ENCODE results near the gene MYO18A.

The MYO18A gene

DNA sequence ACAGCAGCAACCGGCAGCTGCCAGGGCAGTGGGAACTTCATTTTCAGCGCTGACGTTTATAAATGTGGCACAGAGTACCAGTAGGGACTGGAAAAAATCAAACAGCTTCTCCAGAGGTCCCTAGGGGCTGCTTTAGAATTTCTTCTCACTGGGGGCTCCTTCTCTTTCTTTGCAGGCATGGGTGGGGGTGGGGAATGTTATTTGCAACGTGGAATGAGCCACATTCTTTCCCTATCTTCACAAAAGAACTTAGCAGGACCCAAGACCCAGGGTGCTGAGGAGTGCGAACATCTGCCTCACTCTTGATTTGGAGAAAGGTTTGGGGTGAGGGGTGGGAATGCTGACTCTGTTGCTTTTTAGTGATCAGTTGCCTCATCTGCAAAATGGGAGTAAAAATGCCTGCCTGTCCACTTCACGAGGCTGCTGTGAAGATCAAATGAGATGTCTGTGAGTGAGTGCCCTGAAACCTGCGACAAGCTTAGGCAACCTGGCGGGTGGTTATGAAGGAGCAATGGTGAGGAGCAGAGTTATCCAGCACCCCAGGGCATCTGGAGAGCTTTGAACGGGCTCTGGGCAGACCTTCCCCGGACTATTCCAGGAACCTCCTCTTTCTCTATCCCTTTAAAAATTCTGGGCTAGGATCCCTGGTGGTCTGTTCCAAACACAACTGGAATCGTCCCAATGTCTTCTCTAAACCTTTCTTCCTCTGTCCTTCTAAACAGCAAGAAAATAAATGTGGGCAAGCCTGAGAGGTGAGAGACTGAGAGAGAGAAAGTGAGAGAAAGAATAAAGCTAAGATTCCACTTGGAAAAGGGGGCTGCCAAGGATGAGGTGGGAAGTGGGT lies 148.0 kb downstream of the MYO18A start:
- H3K27ac Mint-ChIP-seq = no peak overlapping the region
- peaks cover 9% of the 10 kb centered on the region for H3K9me3 Mint-ChIP-seq
- no peak for DNase-seq (ENCODE audit: low spot score)
- peaks cover 33% of the 10 kb centered on the region for H3K27me3 Mint-ChIP-seq (ENCODE audit: low read depth)
- H3K4me1 Mint-ChIP-seq (ENCODE audit: low read depth) = no peaks in the 10 kb centered on the region
- no peak overlapping the region for H3K4me3 Mint-ChIP-seq
- no peaks in the 10 kb centered on the region for H3K36me3 Mint-ChIP-seq (ENCODE audit: low read depth)

GRCh38 chr17:29031488-29031887 lies 148.7 kb downstream of the MYO18A start:
- Mint-ChIP-seq H3K36me3 (ENCODE audit: low read depth) (no peaks in the 10 kb centered on the region), H3K27me3 (ENCODE audit: low read depth) (peaks cover 33% of the 10 kb centered on the region), H3K4me1 (ENCODE audit: low read depth) (no peaks in the 10 kb centered on the region), H3K27ac (no peak overlapping the region), H3K4me3 (no peak overlapping the region), H3K9me3 (peaks cover 9% of the 10 kb centered on the region)
- DNase-seq (ENCODE audit: low spot score) = no peak

- peaks cover 36% of the 10 kb centered on the region for H3K27me3 Mint-ChIP-seq (ENCODE audit: low read depth)
- H3K27ac Mint-ChIP-seq = no peak overlapping the region
Measured at GRCh38 chr17:29024316-29024952, 155.8 kb downstream of the MYO18A start.

GRCh38 chr17:29022074-29022473 lies 158.1 kb downstream of the MYO18A start:
- Mint-ChIP-seq H3K4me1 (ENCODE audit: low read depth) (no peaks in the 10 kb centered on the region), H3K27me3 (ENCODE audit: low read depth) (peaks cover 52% of the 10 kb centered on the region), H3K9me3 (no peaks in the 10 kb centered on the region), H3K36me3 (ENCODE audit: low read depth) (no peaks in the 10 kb centered on the region), H3K4me3 (no peak overlapping the region), H3K27ac (no peak overlapping the region)
- DNase-seq (ENCODE audit: low spot score) = no peak

More at GRCh38 chr17:29024316-29024952, 155.8 kb downstream of the MYO18A start:
- no peaks in the 10 kb centered on the region for H3K4me1 Mint-ChIP-seq (ENCODE audit: low read depth)
- H3K9me3 Mint-ChIP-seq = no peaks in the 10 kb centered on the region
- no peak for DNase-seq (ENCODE audit: low spot score)
- H3K4me3 Mint-ChIP-seq = no peak overlapping the region
- no peaks in the 10 kb centered on the region for H3K36me3 Mint-ChIP-seq (ENCODE audit: low read depth)

GRCh38 chr17:29021226-29021625 lies 159.0 kb downstream of the MYO18A start:
- no peak for DNase-seq (ENCODE audit: low spot score)
- no peaks in the 10 kb centered on the region for H3K9me3 Mint-ChIP-seq
- H3K36me3 Mint-ChIP-seq (ENCODE audit: low read depth) = no peaks in the 10 kb centered on the region
- H3K4me1 Mint-ChIP-seq (ENCODE audit: low read depth) = no peaks in the 10 kb centered on the region
- H3K27me3 Mint-ChIP-seq (ENCODE audit: low read depth) = peaks cover 55% of the 10 kb centered on the region
- H3K27ac Mint-ChIP-seq = no peak overlapping the region
- no peak overlapping the region for H3K4me3 Mint-ChIP-seq
